GM12891 (cell line): ENCODE results near the gene MARK3.
"Not testable (repeated sequence)": the region's sequence is repeated elsewhere in the genome, so short reads cannot be mapped to it uniquely, and the experiment has no call there.

Source experiments
- POLR2A ChIP-seq: IDR thresholded peaks from 2 replicates; pipeline ENCODE4 v1.6.1; 2011; ENCODE audit warnings: low read depth, low read length, control low read depth
- TAF1 ChIP-seq: IDR thresholded peaks from 2 replicates; pipeline ENCODE4 v1.6.1; 2011; ENCODE audit warnings: low read depth, low read length, control low read depth

DNA sequence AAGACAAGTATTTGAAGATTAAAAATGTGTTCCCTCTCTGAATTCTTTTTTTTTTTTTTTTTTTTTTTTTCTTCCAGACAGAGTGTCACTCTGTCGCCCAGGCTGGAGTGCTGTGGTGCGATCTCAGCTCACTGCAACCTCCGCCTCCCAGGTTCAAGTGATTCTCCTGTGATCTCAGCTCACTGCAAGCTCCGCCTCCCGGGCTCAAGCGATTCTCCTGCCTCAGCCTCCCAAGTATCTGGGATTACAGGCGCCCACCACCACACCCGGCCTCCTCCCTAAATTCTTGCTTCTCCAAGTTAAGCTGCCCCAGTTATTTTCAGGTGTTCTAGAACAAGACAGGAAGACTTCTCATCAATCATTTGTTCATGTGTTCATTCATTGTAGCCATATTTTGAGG, 127.0 kb downstream of the MARK3 start:
- TF ChIP-seq POLR2A, TAF1: not testable (repeated sequence)
